IMR-90 (cell line): Measurements from ENCODE around the gene PCDHGA8. TPM values are rescaled to one million over a fixed set of nuclear protein-coding genes. Genes with fewer than 3 reads are reported as not detected.

Experiments used
- ATAC-seq: fragments of 200-7000 bp; cut with Tn5 transposase; 2 replicates; pipeline ENCODE4 v1.9.1; 2020; ENCODE audit warnings: low read depth, mild to moderate bottlenecking, moderate library complexity
- BruUV-seq: library from RNA; stranded (reverse); fragments of 400-500 nt; replicated peaks from 2 replicates; lab custom pipeline; 2021; lab: Mats Ljungman, UMichigan
- CTCF ChIA-PET: fragments of 300-600 bp; formaldehyde crosslinking; extraction: SDS; loops from one replicate; lab custom pipeline; 2021; ENCODE audit warnings: antibody characterized with exemption; lab: Yijun Ruan, JAX
- POLR2A ChIA-PET: fragments of 300-600 bp; sonication (Branson Sonifier 250); formaldehyde crosslinking; loops from one replicate; lab custom pipeline; 2022; ENCODE audit warnings: antibody characterized with exemption; ENCODE audit not compliant: unreplicated experiment; lab: Charles Lee
- DNase-seq: peaks from one replicate; pipeline ENCODE4 v3.0.0; 2013
- H2AFZ ChIP-seq: replicated peaks from 2 replicates; pipeline ENCODE3; 2013; ENCODE audit warnings: low read length, mild to moderate bottlenecking; ENCODE audit not compliant: poor library complexity
- H2AK5ac ChIP-seq: 2 replicates; pipeline ENCODE4 v1.6.1; 2013; ENCODE audit warnings: low read depth, low read length, inconsistent platforms
- H2AK9ac ChIP-seq: replicated peaks from 2 replicates; pipeline ENCODE3; 2013; ENCODE audit warnings: mild to moderate bottlenecking, low read depth, low read length, moderate library complexity; ENCODE audit not compliant: poor library complexity
- H2BK120ac ChIP-seq: 2 replicates; pipeline ENCODE4 v1.6.1; 2013; ENCODE audit warnings: low read depth, low read length, inconsistent platforms
- H2BK15ac ChIP-seq: 3 replicates; pipeline ENCODE4 v1.6.1; 2013; ENCODE audit warnings: low read depth, low read length, inconsistent platforms
- H2BK20ac ChIP-seq: 2 replicates; pipeline ENCODE4 v1.6.1; 2013; ENCODE audit warnings: low read depth, mild to moderate bottlenecking, inconsistent platforms, low read length, moderate library complexity
- H2BK5ac ChIP-seq: 2 replicates; pipeline ENCODE4 v1.6.1; 2013; ENCODE audit warnings: mild to moderate bottlenecking, low read depth, low read length, inconsistent platforms; ENCODE audit not compliant: poor library complexity, severe bottlenecking
- H3K14ac ChIP-seq: replicated peaks from 2 replicates; pipeline ENCODE4 v1.6.1; 2013; ENCODE audit warnings: low read depth, low read length, inconsistent platforms
- H3K18ac ChIP-seq: 2 replicates; pipeline ENCODE4 v1.6.1; 2013; ENCODE audit warnings: low read depth, low read length, control low read depth
- H3K23ac ChIP-seq: 2 replicates; pipeline ENCODE4 v1.6.1; 2013; ENCODE audit warnings: low read depth, low read length, inconsistent platforms
- H3K27ac ChIP-seq: 2 replicates; pipeline ENCODE4 v1.5.1; 2013; ENCODE audit warnings: mild to moderate bottlenecking, control low read depth, low read length; ENCODE audit not compliant: insufficient read depth
- H3K27me3 ChIP-seq: 2 replicates; pipeline ENCODE4 v1.6.1; 2013; ENCODE audit warnings: low read length; ENCODE audit not compliant: control insufficient read depth, insufficient read depth
- H3K36me3 ChIP-seq: 2 replicates; pipeline ENCODE4 v1.6.1; 2013; ENCODE audit warnings: low read length, mixed read lengths; ENCODE audit not compliant: control insufficient read depth, insufficient read depth
- H3K4ac ChIP-seq: 2 replicates; pipeline ENCODE4 v1.6.1; 2013; ENCODE audit warnings: low read depth, low read length, inconsistent platforms
- H3K4me1 ChIP-seq: 2 replicates; pipeline ENCODE4 v1.6.1; 2013; ENCODE audit warnings: low read length, mixed read lengths; ENCODE audit not compliant: control insufficient read depth, insufficient read depth
- H3K4me2 ChIP-seq: 2 replicates; pipeline ENCODE4 v1.6.1; 2013; ENCODE audit warnings: low read depth, mild to moderate bottlenecking, control low read depth, low read length, moderate library complexity
- H3K4me3 ChIP-seq: 2 replicates; pipeline ENCODE4 v1.5.1; 2013; ENCODE audit warnings: low read depth, mild to moderate bottlenecking, control low read depth, low read length, moderate library complexity; ENCODE audit not compliant: insufficient read depth
- H3K56ac ChIP-seq: 2 replicates; pipeline ENCODE4 v1.6.1; 2013; ENCODE audit warnings: low read length, inconsistent platforms; ENCODE audit not compliant: insufficient read depth; ENCODE audit errors: extremely low read depth
- H3K79me1 ChIP-seq, 2 experiments: 2 replicates each; pipeline ENCODE4 v1.6.1; 2013; ENCODE audit warnings: low read length in 2 of 2, inconsistent platforms in 1 of 2, low read depth in 1 of 2
- H3K9ac ChIP-seq: 2 replicates; pipeline ENCODE4 v1.6.1; 2013; ENCODE audit warnings: low read depth, low read length, control low read depth
- H3K9me1 ChIP-seq: 2 replicates; pipeline ENCODE4 v1.6.1; 2013; ENCODE audit warnings: low read length, inconsistent platforms; ENCODE audit not compliant: insufficient read depth
- H3K9me3 ChIP-seq: 2 replicates; pipeline ENCODE4 v1.6.1; 2013; ENCODE audit warnings: low read length; ENCODE audit not compliant: control insufficient read depth, insufficient read depth
- H4K20me1 ChIP-seq: 2 replicates; pipeline ENCODE4 v1.6.1; 2013; ENCODE audit warnings: low read length, inconsistent platforms; ENCODE audit not compliant: insufficient read depth
- H4K5ac ChIP-seq: 2 replicates; pipeline ENCODE4 v1.6.1; 2013; ENCODE audit warnings: mild to moderate bottlenecking, low read depth, low read length, control low read depth
- H4K8ac ChIP-seq, 2 experiments: 2 replicates each; pipeline ENCODE4 v1.6.1; 2013; ENCODE audit warnings: low read depth in 2 of 2, low read length in 2 of 2, control low read depth in 1 of 2, inconsistent platforms in 1 of 2
- H4K91ac ChIP-seq: 2 replicates; pipeline ENCODE4 v1.6.1; 2013; ENCODE audit warnings: low read depth, low read length, inconsistent platforms; ENCODE audit not compliant: insufficient read depth
- BHLHE40 ChIP-seq: fragments of 150-350 bp; IDR thresholded peaks from 2 replicates; pipeline ENCODE4 v1.6.1; 2016; ENCODE audit warnings: mild to moderate bottlenecking, low read depth, low read length
- CEBPB ChIP-seq: IDR thresholded peaks from 2 replicates; pipeline ENCODE4 v1.6.1; 2012; ENCODE audit warnings: low read depth, low read length, improper control_type of control experiment
- CHD1 ChIP-seq: IDR thresholded peaks from 2 replicates; pipeline ENCODE4 v1.6.1; 2012; ENCODE audit warnings: low read depth, low read length, improper control_type of control experiment
- FOS ChIP-seq: fragments of 150-350 bp; IDR thresholded peaks from 2 replicates; pipeline ENCODE4 v1.6.1; 2016; ENCODE audit warnings: low read depth, low read length
- MAFK ChIP-seq: IDR thresholded peaks from 2 replicates; pipeline ENCODE4 v1.6.1; 2012; ENCODE audit warnings: low read depth, low read length, improper control_type of control experiment
- MAZ ChIP-seq: IDR thresholded peaks from 2 replicates; pipeline ENCODE4 v1.6.1; 2012; ENCODE audit warnings: low read depth, mild to moderate bottlenecking, low read length, improper control_type of control experiment, moderate library complexity, borderline replicate concordance
- MXI1 ChIP-seq: IDR thresholded peaks from 2 replicates; pipeline ENCODE4 v1.6.1; 2012; ENCODE audit warnings: low read depth, mild to moderate bottlenecking, low read length, moderate library complexity, borderline replicate concordance
- NFE2L2 ChIP-seq: fragments of 150-350 bp; IDR thresholded peaks from 2 replicates; pipeline ENCODE4 v1.6.1; 2016; ENCODE audit warnings: low read depth, mild to moderate bottlenecking, low read length
- RCOR1 ChIP-seq: IDR thresholded peaks from 2 replicates; pipeline ENCODE4 v1.6.1; 2012; ENCODE audit warnings: mild to moderate bottlenecking, low read length, improper control_type of control experiment; ENCODE audit not compliant: insufficient replicate concordance
- SMC3 ChIP-seq: fragments of 150-350 bp; IDR thresholded peaks from 2 replicates; pipeline ENCODE4 v1.6.1; 2016; ENCODE audit warnings: low read depth, mild to moderate bottlenecking, antibody characterized with exemption, low read length, moderate library complexity
- USF2 ChIP-seq: fragments of 150-350 bp; IDR thresholded peaks from 2 replicates; pipeline ENCODE4 v1.6.1; 2017; ENCODE audit warnings: mild to moderate bottlenecking, antibody characterized with exemption, low read length, low read depth
- WGBS, 2 experiments: methylation state at CpG; one replicate each; pipeline versions ENCODE4 v1.1.5 to v1.1.7; 2013; ENCODE audit warnings: missing lambda C conversion rate in 2 of 2; ENCODE audit not compliant: insufficient read length in 1 of 2; ENCODE audit errors: extremely low coverage in 2 of 2; 5-methylcytosine and 5-hydroxymethylcytosine counted together
- dilution Hi-C: fragments of 300-500 bp; cut with HindIII; formaldehyde crosslinking; loops from one replicate; pipeline ENCODE4 v1.14.3; 2018; ENCODE audit warnings: low sequenced_read_pairs; ENCODE audit not compliant: unreplicated experiment
- in situ Hi-C: fragments of 300-500 bp; cut with MboI; formaldehyde crosslinking; loops from 3 replicates; pipeline ENCODE4 v1.14.3; 2019; ENCODE audit warnings: low sequenced_read_pairs, inconsistent platforms, mixed read lengths
- intact Hi-C: fragments of 100-400 bp; cut with micrococcal nuclease; formaldehyde crosslinking; loops from 2 replicates; pipeline ENCODE4 v1.10.0; 2022
- polyA plus RNA-seq, 3 experiments: library from polyadenylated mRNA; depleted of rRNA; stranded (reverse); fragments of >200 nt; gene quantifications; 2 replicates each; pipeline ENCODE4 v1.2.3, GENCODE V29; 2012; ENCODE audit warnings: low replicate concordance in 1 of 3
- total RNA-seq: library from RNA; depleted of rRNA; stranded (reverse); fragments of >200 nt; gene quantifications from 2 replicates; pipeline ENCODE4 v1.2.3, GENCODE V29; 2012
- TF ChIP-seq, protein P1 (sequence below): conservative IDR thresholded peaks from 2 replicates; pipeline ENCODE4 v1.5.1; 2012; ENCODE audit warnings: mild to moderate bottlenecking, low read depth, low read length, improper control_type of control experiment

Gene PCDHGA8
- total and polyA plus RNA-seq, 2 of the 4 experiments (the other 2 are of a cell fraction), result 0.89 to 2.0 TPM

DNA sequence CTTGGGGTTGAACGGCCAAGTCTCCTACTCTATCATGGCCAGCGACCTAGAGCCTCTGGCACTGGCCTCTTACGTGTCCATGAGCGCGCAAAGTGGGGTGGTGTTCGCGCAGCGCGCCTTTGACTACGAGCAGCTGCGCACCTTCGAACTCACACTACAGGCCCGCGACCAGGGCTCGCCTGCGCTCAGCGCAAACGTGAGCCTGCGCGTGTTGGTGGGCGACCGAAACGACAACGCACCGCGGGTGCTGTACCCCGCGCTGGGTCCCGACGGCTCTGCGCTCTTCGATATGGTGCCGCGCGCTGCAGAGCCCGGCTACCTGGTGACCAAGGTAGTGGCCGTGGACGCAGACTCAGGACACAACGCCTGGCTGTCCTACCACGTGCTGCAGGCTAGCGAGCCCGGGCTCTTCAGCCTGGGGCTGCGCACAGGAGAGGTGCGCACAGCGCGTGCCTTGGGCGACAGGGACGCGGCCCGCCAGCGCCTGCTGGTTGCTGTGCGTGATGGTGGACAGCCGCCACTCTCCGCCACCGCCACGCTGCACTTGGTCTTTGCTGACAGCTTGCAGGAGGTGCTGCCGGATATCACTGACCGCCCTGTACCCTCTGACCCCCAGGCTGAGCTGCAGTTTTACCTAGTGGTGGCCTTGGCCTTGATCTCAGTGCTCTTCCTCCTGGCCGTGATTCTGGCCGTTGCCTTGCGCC is 7.3 kb downstream of the PCDHGA8 start:
- no peaks in the 10 kb centered on the region for H3K27me3 ChIP-seq
- BruUV-seq, result no TSS peak
- no peak overlapping the region for H3K9ac ChIP-seq
- H2BK120ac ChIP-seq, result no peak overlapping the region
- ChIA-PET POLR2A (no interaction called here), CTCF (no interaction called here)
- no peak for TF ChIP-seq USF2
- TF ChIP-seq NFE2L2, result no peak
- TF ChIP-seq SMC3, result no peak
- no peak for TF ChIP-seq MAZ
- no peak for TF ChIP-seq CEBPB
- TF ChIP-seq MXI1, result no peak
- TF ChIP-seq RCOR1, result no peak
- no peak for TF ChIP-seq CHD1
- no peak for TF ChIP-seq FOS
- TF ChIP-seq, protein P1, sequence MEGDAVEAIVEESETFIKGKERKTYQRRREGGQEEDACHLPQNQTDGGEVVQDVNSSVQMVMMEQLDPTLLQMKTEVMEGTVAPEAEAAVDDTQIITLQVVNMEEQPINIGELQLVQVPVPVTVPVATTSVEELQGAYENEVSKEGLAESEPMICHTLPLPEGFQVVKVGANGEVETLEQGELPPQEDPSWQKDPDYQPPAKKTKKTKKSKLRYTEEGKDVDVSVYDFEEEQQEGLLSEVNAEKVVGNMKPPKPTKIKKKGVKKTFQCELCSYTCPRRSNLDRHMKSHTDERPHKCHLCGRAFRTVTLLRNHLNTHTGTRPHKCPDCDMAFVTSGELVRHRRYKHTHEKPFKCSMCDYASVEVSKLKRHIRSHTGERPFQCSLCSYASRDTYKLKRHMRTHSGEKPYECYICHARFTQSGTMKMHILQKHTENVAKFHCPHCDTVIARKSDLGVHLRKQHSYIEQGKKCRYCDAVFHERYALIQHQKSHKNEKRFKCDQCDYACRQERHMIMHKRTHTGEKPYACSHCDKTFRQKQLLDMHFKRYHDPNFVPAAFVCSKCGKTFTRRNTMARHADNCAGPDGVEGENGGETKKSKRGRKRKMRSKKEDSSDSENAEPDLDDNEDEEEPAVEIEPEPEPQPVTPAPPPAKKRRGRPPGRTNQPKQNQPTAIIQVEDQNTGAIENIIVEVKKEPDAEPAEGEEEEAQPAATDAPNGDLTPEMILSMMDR, result no peak
- no peak for TF ChIP-seq MAFK
- no peak for TF ChIP-seq BHLHE40
- no peak overlapping the region for H3K23ac ChIP-seq
- 40% methylated on average over 39 of the region's 61 CpGs; no CpG with 5 or more reads in 1 of the 2 experiments for WGBS, 2 experiments
- dilution Hi-C loops, result no loop called here
- H4K91ac ChIP-seq, result no peak overlapping the region
- peaks cover 13 to 22% of the 10 kb centered on the region in 2 experiments for H3K79me1 ChIP-seq
- intact Hi-C loops, result no loop called here
- H4K5ac ChIP-seq, result no peak overlapping the region
- peak overlapping the region; percentile 26 for H2AK9ac ChIP-seq
- H3K27ac ChIP-seq, result no peak overlapping the region
- DNase-seq, result no peak
- no peaks in the 10 kb centered on the region for H3K4me1 ChIP-seq
- H2BK20ac ChIP-seq, result no peak overlapping the region
- peak overlapping the region; percentile 13; the same call in 1 of the 2 replicates for H3K4me3 ChIP-seq
- H3K14ac ChIP-seq, result no peak overlapping the region
- peaks cover 18% of the 10 kb centered on the region for H3K36me3 ChIP-seq
- ATAC-seq, result no peak
- no peak overlapping the region for H3K18ac ChIP-seq
- H2AFZ ChIP-seq, result peak overlapping the region; percentile 58
- H2BK15ac ChIP-seq, result no peak overlapping the region
- H2BK5ac ChIP-seq, result no peak overlapping the region
- no peaks in the 10 kb centered on the region for H3K9me1 ChIP-seq
- in situ Hi-C loops, result no loop called here
- no peak overlapping the region for H3K4ac ChIP-seq
- H4K20me1 ChIP-seq, result no peaks in the 10 kb centered on the region
- no peak overlapping the region for H2AK5ac ChIP-seq
- H3K56ac ChIP-seq, result no peak overlapping the region
- H3K9me3 ChIP-seq, result peaks cover 46% of the 10 kb centered on the region
- H3K4me2 ChIP-seq, result peak overlapping the region; percentile 42; the same call in 1 of the 2 replicates
- no peak overlapping the region for H4K8ac ChIP-seq
